Measurements from ENCODE around the gene NFE2L1.
A peak's percentile ranks its signal among the peaks of the same experiment; 100 is the strongest.
"Not testable (repeated sequence)": the region's sequence is repeated elsewhere in the genome, so short reads cannot be mapped to it uniquely, and the experiment has no call there.

Gene NFE2L1, protein sequence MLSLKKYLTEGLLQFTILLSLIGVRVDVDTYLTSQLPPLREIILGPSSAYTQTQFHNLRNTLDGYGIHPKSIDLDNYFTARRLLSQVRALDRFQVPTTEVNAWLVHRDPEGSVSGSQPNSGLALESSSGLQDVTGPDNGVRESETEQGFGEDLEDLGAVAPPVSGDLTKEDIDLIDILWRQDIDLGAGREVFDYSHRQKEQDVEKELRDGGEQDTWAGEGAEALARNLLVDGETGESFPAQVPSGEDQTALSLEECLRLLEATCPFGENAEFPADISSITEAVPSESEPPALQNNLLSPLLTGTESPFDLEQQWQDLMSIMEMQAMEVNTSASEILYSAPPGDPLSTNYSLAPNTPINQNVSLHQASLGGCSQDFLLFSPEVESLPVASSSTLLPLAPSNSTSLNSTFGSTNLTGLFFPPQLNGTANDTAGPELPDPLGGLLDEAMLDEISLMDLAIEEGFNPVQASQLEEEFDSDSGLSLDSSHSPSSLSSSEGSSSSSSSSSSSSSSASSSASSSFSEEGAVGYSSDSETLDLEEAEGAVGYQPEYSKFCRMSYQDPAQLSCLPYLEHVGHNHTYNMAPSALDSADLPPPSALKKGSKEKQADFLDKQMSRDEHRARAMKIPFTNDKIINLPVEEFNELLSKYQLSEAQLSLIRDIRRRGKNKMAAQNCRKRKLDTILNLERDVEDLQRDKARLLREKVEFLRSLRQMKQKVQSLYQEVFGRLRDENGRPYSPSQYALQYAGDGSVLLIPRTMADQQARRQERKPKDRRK

DNA sequence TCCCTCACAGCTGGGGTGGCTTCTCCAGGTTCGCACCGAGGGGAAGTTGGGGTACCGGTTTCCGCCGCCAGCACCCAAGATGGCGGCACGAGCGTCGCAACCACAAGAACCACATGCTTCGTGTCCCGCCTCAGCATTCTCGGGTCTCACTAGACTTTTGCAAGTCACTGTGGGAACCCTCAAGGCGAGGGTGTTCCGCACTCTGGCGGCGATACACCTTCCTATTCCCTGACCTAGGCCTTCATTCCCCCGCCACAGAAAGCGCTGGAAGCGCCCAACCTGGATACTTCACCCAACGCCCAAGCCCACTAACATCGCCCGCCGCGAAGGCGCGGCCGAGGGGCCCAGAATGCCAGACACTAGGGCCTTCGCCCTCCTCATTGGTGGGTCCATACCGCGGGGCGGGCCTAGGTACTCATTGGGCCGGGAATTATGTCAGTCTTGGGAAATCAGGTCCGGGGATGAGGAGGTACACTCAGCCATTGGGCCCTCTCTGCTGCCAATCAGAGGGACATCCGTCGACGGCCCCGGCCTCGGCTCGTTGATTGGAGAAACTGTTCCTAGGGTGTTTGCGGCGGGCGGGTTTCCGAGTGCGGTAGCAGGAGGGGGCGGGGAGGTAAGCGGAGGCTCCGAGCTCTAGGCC, at the start of gene NFE2L1:
Gene NFE2L1, plus strand, starts transcription at position 619 of the 643 bp plus-strand sequence. CDS start 2,760 bp downstream, outside the sequence.
- Histone ChIP-seq H3K4me3 (ENCODE audit: severe bottlenecking) (peak within 1 kb of the TSS; percentile 80), H3K4me1 (ENCODE audit: insufficient read depth, poor library complexity, severe bottlenecking) (peaks cover 53% of the 10 kb centered on the region), H3K9me3 (ENCODE audit: severe bottlenecking) (no peaks in the 10 kb centered on the region), H3K36me3 (ENCODE audit: low read depth) (peaks cover 34% of the 10 kb centered on the region), H3K27ac (ENCODE audit: poor library complexity, severe bottlenecking) (peak within 1 kb of the TSS; percentile 76), H3K27me3 (ENCODE audit: insufficient read depth, poor library complexity, severe bottlenecking) (no peaks in the 10 kb centered on the region)
- TF ChIP-seq, protein P1, sequence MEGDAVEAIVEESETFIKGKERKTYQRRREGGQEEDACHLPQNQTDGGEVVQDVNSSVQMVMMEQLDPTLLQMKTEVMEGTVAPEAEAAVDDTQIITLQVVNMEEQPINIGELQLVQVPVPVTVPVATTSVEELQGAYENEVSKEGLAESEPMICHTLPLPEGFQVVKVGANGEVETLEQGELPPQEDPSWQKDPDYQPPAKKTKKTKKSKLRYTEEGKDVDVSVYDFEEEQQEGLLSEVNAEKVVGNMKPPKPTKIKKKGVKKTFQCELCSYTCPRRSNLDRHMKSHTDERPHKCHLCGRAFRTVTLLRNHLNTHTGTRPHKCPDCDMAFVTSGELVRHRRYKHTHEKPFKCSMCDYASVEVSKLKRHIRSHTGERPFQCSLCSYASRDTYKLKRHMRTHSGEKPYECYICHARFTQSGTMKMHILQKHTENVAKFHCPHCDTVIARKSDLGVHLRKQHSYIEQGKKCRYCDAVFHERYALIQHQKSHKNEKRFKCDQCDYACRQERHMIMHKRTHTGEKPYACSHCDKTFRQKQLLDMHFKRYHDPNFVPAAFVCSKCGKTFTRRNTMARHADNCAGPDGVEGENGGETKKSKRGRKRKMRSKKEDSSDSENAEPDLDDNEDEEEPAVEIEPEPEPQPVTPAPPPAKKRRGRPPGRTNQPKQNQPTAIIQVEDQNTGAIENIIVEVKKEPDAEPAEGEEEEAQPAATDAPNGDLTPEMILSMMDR (IDR thresholded peaks at IDR 0.05; ENCODE audit: poor library complexity, severe bottlenecking), result no peak
- peak; percentile 100 for DNase-seq (ENCODE audit: low spot score)
- peak; percentile 84 for ATAC-seq (ENCODE audit: low read depth)

DNA sequence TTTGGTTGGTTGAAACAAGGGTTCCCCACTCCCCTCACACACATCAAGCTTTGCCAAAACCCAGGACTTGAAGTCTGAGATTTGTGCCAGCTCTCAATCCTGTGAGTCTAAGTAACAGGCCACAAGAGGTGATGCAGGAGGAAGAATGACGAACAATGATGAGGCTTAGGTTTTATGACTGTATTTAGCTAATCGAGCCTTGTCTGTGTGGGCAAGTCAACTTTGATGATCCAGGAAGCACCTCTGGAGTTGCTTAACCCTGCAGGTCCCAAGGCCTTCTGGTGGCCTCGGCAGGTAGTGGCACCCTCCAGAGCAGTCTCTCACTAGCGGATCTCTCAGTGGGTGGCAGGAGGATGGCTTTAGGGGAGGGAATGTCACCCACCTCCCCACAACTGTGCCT, 48.6 kb upstream of the NFE2L1 start:
- peak; percentile 59 for ATAC-seq (ENCODE audit: low read depth)
- Histone ChIP-seq H3K4me3 (ENCODE audit: severe bottlenecking) (no peak overlapping the region), H3K4me1 (ENCODE audit: insufficient read depth, poor library complexity, severe bottlenecking) (peaks cover 10% of the 10 kb centered on the region), H3K36me3 (ENCODE audit: low read depth) (no peaks in the 10 kb centered on the region), H3K9me3 (ENCODE audit: severe bottlenecking) (no peaks in the 10 kb centered on the region), H3K27me3 (ENCODE audit: insufficient read depth, poor library complexity, severe bottlenecking) (no peaks in the 10 kb centered on the region), H3K27ac (ENCODE audit: poor library complexity, severe bottlenecking) (no peak overlapping the region)
- TF ChIP-seq, protein P1 (IDR thresholded peaks at IDR 0.05; ENCODE audit: poor library complexity, severe bottlenecking), result no peak
- DNase-seq (ENCODE audit: low spot score), result no peak

GRCh38 chr17:48001197-48001596, 47.0 kb upstream of the NFE2L1 start:
- ATAC-seq (ENCODE audit: low read depth) (no peak), DNase-seq (ENCODE audit: low spot score) (no peak)
- Histone ChIP-seq H3K9me3 (ENCODE audit: severe bottlenecking) (no peaks in the 10 kb centered on the region), H3K4me1 (ENCODE audit: insufficient read depth, poor library complexity, severe bottlenecking) (peaks cover 19% of the 10 kb centered on the region), H3K27ac (ENCODE audit: poor library complexity, severe bottlenecking) (no peak overlapping the region), H3K27me3 (ENCODE audit: insufficient read depth, poor library complexity, severe bottlenecking) (no peaks in the 10 kb centered on the region), H3K4me3 (ENCODE audit: severe bottlenecking) (no peak overlapping the region), H3K36me3 (ENCODE audit: low read depth) (no peaks in the 10 kb centered on the region)
- TF ChIP-seq, protein P1 (IDR thresholded peaks at IDR 0.05; ENCODE audit: poor library complexity, severe bottlenecking), result no peak

DNA sequence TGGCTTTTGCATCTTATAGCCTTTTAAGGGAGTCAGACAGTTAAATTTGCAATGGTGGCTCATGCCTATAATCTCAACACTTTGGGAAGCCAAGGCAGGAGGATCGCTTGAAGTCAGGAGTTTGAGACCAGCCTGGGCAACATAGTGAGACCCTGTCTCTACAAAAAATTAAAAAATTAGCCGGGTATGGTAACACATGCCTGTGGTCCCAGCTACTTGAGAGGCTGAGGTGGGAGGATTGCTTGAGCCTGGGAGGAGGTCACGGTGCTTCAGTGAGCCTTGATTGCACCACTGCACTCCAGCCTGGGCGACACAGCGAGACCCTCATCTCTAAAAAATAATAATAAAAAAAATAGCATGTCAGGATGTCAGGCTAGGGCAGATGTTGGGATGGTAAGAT, 46.5 kb upstream of the NFE2L1 start:
- ATAC-seq (ENCODE audit: low read depth); H3K9me3 ChIP-seq (ENCODE audit: severe bottlenecking); H3K4me3 ChIP-seq (ENCODE audit: severe bottlenecking); H3K27me3 ChIP-seq (ENCODE audit: insufficient read depth, poor library complexity, severe bottlenecking); H3K36me3 ChIP-seq (ENCODE audit: low read depth); DNase-seq (ENCODE audit: low spot score): not testable (repeated sequence)
- Histone ChIP-seq H3K4me1 (ENCODE audit: insufficient read depth, poor library complexity, severe bottlenecking) (peaks cover 19% of the 10 kb centered on the region), H3K27ac (ENCODE audit: poor library complexity, severe bottlenecking) (peak overlapping the region; percentile 71)

DNA sequence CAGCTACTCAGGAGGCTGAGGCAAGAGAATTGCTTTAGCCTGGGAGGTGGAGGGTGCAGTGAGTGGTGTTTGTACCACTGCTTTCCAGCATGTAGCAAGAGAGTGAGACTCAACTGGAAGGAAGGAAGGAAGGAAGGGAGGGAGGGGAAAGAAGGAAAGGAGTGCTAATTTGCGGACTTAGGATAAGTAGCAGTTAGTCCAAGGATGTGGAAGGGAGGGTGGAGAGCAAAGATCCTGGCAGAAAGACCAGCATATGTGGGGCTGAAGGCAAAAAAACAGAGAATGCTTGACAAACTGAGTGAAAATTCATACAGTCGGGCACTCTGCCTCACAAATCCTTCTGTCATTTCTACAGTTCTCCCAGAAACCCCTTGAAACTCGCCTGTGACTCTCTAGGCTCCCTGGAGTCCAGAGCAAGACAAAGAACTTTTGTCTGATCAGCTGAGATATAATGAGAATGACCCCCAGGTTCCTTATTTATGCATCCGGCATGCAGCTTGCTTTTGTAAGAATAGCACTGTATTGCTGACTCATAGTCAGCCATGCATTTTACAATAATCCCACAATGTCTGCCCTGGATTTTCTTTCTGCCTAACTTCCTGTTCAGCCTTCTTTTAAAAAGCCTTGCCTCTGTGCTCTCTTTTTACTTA, 45.8 kb upstream of the NFE2L1 start:
- Histone ChIP-seq H3K27me3 (ENCODE audit: insufficient read depth, poor library complexity, severe bottlenecking) (no peaks in the 10 kb centered on the region), H3K4me1 (ENCODE audit: insufficient read depth, poor library complexity, severe bottlenecking) (peaks cover 19% of the 10 kb centered on the region), H3K36me3 (ENCODE audit: low read depth) (no peaks in the 10 kb centered on the region), H3K27ac (ENCODE audit: poor library complexity, severe bottlenecking) (peak overlapping the region; percentile 71), H3K9me3 (ENCODE audit: severe bottlenecking) (no peaks in the 10 kb centered on the region), H3K4me3 (ENCODE audit: severe bottlenecking) (no peak overlapping the region)
- no peak for DNase-seq (ENCODE audit: low spot score)
- ATAC-seq (ENCODE audit: low read depth), result peak; percentile 77
- TF ChIP-seq, protein P1 (IDR thresholded peaks at IDR 0.05; ENCODE audit: poor library complexity, severe bottlenecking), result no peak
